IgD-negative memory B cell (primary cell): ENCODE measurements around the gene HCN4. TPM values are rescaled to one million over a fixed set of nuclear protein-coding genes. Genes with fewer than 3 reads are reported as not detected.

ENCODE experiments used
- H3K27ac Mint-ChIP-seq, 3 donors: one replicate each; pipeline ENCODE4 v1.8.0; 2020 to 2022; ENCODE audit warnings: mild to moderate bottlenecking in 3 of 3, mixed read lengths in 3 of 3, moderate library complexity in 1 of 3
- H3K27me3 Mint-ChIP-seq: one replicate; pipeline ENCODE4 v1.8.0; 2021; ENCODE audit warnings: mixed read lengths
- H3K36me3 Mint-ChIP-seq: one replicate; pipeline ENCODE4 v1.8.0; 2020; ENCODE audit warnings: mild to moderate bottlenecking, mixed read lengths
- H3K4me1 Mint-ChIP-seq, 3 donors: one replicate each; pipeline ENCODE4 v1.8.0; 2020 to 2022; ENCODE audit warnings: mixed read lengths in 3 of 3, mild to moderate bottlenecking in 1 of 3
- H3K4me3 Mint-ChIP-seq, 4 donors: one replicate each; pipeline ENCODE4 v1.8.0; 2020 to 2022; ENCODE audit warnings: mild to moderate bottlenecking in 4 of 4, mixed read lengths in 4 of 4, moderate library complexity in 3 of 4
- H3K9me3 Mint-ChIP-seq, 3 donors: one replicate each; pipeline ENCODE4 v1.8.0; 2020 to 2021; ENCODE audit warnings: mixed read lengths in 3 of 3, mild to moderate bottlenecking in 1 of 3
- polyA plus RNA-seq: library from polyadenylated mRNA; unstranded; fragments of 300-500 nt; fragmentation: Illumina TruSeq; gene quantifications from one replicate; pipeline ENCODE4 v1.2.3, GENCODE V29; 2021

Gene HCN4
- polyA plus RNA-seq, 1 donor from 2014 or later: not detected

DNA sequence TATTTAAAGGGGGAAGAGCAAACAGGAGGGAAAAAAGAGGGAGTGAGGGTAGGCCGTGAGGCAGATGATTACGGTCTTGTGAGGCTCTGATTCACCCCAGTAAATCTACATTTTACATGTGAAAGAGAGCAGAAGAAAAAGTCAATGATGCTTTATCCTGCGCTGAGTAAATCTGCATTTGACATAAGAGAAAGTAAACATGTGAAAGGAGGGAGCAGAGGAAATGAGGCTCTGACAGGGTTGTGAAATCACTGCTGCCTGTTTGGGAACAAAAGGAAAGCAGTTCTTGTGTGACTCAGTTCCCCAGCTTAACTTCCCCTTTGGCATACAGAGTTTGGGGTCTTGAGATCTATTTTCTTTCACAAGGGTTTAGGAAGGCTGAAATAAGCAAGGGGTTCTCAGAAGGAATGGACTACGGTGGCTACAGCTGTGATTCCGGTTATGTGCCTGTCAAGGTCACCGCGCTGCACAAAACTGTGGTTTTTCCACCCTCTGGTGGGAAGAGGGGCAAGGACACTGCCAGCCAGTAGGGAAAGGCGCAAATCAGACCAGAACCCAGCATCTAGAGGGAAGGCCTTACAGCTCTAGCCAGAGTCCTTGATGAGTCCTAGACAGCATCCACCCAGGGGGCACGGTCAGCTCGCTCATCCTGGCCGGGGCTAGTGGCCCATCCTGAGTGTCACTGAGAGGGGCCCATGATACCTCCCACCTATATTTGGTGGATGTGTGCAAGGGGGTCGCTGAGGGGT is 18.9 kb upstream of the HCN4 start:
- Mint-ChIP-seq H3K36me3 (no peaks in the 10 kb centered on the region), H3K27me3 (peaks cover 7% of the 10 kb centered on the region), H3K4me1 (no peaks in the 10 kb centered on the region), H3K9me3 (peaks cover 0 to 6% (median 0%) of the 10 kb centered on the region in 3 donors), H3K27ac (peak overlapping the region in 1 of 3 donors; percentile 50), H3K4me3 (no peak overlapping the region)

DNA sequence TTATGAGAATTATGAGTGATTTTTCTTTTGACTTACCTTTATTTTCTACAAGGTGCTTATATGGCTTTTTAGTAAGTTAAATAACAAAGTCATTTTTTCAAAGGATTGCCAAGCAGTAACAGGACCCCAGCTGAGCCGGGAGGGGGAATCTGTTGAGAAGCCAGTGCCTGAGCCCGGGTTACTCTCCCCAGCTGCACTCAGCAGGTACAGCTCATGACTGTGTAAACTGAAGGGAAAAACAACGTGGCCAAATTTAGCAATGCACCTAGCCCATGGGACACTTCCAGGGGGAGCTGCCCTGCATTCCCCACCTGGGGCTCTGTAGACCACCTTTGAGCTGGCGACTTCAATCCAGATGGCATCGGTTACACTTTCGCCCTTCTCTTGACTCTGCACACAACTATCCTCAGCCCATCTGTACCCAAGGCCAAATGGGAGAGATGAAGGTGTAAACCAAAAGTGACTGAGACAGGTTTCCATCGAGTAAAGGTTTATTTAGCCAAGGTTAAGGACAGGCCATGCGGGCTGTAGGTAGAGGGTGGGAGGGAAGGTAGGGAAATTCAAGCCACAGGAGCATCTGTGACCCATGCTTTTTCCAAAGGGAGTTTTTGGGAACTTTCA is 18.2 kb upstream of the HCN4 start:
- H3K4me3 Mint-ChIP-seq: no peak overlapping the region
- no peaks in the 10 kb centered on the region for H3K4me1 Mint-ChIP-seq
- H3K9me3 Mint-ChIP-seq: peaks cover 0 to 6% (median 0%) of the 10 kb centered on the region in 3 donors
- H3K36me3 Mint-ChIP-seq: no peaks in the 10 kb centered on the region
- peaks cover 7% of the 10 kb centered on the region for H3K27me3 Mint-ChIP-seq
- H3K27ac Mint-ChIP-seq: peak overlapping the region in 1 of 3 donors; percentile 50

DNA sequence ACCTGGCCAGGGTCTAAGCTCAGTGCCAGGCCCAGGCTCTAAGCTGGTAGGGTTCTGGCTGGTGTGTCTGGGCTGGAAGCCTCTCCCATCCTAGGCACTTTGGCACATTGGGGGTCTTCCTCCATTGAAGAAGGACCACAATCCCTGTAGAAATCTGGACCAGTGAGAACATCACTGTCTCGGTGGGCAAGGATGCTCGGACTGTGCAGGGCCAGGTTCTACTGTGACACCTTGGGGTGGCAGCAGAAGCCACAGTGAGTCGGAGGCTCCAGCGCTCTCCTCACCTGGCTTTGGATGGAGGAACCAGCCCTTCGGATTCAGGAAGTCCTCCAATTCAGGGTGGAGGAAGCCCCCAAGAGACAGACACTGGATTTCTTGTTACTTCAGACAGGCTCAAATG is 17.5 kb upstream of the HCN4 start:
- Mint-ChIP-seq H3K27me3 (peaks cover 12% of the 10 kb centered on the region), H3K9me3 (peaks cover 0 to 13% (median 6%) of the 10 kb centered on the region in 3 donors), H3K36me3 (no peaks in the 10 kb centered on the region), H3K4me3 (no peak overlapping the region), H3K27ac (no peak overlapping the region), H3K4me1 (no peaks in the 10 kb centered on the region)

DNA sequence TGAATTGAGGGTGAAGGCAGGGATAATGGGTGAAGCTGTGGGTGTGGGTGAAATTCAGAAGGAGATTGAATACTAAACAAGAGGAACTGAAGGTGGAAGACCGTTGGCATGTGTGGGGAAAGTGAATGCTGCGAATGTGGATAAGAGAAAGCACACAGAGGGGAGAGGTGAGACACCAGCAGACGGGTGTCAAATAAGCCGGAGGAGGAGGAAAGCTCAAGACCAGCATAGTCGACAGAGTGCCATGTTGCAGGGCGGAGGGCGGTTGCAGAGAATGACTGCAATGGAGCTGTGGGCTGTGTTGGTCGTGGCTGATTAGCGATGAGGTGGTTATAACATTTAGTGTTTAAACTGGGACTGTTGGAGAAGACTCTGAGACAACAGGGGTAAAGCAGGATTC is 16.4 kb upstream of the HCN4 start:
- Mint-ChIP-seq H3K36me3 (peaks cover 3% of the 10 kb centered on the region), H3K4me1 (no peaks in the 10 kb centered on the region), H3K27ac (no peak overlapping the region), H3K4me3 (no peak overlapping the region), H3K9me3 (peaks cover 3 to 22% (median 11%) of the 10 kb centered on the region in 3 donors), H3K27me3 (peaks cover 13% of the 10 kb centered on the region)

DNA sequence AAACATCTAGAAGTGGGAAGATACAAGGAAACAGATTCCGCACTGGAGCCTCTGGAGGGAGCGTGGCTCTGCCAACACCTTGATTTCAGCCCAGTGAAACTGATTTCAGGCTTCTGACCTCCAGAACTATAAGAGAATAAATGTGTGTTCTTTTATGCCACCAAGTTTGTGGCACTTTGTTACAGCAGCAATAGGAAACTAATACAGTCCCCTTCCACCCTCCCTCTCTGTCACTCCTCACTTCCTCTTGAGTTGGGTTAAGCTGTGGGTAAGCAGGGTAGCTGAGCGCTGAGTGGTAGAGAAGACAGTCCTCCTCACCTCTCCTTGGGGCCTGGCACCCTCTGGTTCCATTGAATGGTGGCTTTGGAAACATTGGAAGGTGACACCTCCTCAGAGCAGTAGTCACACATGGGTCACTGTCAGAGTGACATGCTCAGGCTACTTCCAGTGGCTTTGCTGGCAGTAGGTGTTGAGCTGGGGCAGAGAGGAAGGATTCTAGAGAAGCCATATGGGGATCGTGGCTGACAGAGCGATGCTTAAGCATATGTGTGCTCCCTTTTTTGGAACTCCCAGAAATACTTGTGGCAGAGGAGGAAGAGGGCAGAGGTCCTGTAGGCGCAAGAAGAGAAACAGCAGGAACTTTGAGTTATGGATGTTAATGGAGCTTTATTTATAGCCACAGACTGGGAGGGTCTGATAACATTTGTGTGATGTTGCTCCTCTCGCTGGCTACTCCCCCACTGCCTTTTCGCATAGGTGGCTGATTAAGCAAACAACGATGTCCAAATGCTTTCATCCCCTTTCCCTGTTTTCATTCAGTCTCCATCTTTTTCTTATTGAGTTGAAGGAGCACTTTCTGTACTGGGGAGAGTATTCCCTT is 14.8 kb upstream of the HCN4 start:
- Mint-ChIP-seq H3K36me3 (peaks cover 3% of the 10 kb centered on the region), H3K27ac (no peak overlapping the region), H3K4me3 (no peak overlapping the region), H3K27me3 (peaks cover 11% of the 10 kb centered on the region), H3K9me3 (peaks cover 3 to 22% (median 11%) of the 10 kb centered on the region in 3 donors), H3K4me1 (no peaks in the 10 kb centered on the region)

DNA sequence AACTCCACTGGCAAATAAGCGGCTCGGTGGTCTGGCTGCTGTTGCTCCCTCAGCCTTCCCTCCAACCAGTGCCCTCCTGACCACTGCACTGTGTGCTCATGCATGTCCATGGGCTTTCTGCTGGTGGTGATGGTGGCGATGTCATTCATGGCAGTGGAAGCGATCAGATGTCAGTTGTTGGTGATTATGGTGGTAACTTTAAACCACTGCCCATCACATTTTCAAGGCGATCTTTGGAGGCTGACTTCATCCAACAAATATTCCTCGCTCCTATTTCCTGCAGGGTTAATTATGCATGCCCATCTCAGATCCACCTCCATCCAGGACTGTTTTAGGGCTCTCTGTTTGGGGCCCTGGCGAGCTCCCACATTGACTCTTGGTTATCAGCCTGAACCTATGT is 13.4 kb upstream of the HCN4 start:
- peaks cover 9% of the 10 kb centered on the region for H3K27me3 Mint-ChIP-seq
- no peaks in the 10 kb centered on the region for H3K4me1 Mint-ChIP-seq
- peaks cover 3 to 22% (median 11%) of the 10 kb centered on the region in 3 donors for H3K9me3 Mint-ChIP-seq
- no peak overlapping the region for H3K4me3 Mint-ChIP-seq
- no peak overlapping the region for H3K27ac Mint-ChIP-seq
- H3K36me3 Mint-ChIP-seq: peaks cover 3% of the 10 kb centered on the region

DNA sequence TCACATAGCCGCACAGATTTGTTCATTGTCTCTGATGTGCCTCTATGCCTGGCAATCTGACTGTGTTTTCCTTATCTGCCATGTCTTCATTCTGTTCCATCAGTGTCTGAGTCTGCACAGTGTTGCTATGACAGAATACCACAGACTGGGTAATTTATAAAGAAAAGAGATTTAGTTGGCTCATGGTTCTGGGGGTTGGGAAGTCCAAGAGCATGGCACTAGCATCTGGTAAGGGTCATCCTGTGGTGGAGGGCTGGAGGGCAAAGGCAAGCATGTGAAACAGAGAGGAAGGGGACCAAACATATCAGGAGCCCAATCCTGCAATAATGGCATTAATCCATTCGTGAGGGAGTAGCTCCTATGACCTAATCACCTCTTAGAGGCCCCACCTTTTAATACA is 11.9 kb upstream of the HCN4 start:
- Mint-ChIP-seq H3K9me3 (peaks cover 3 to 22% (median 13%) of the 10 kb centered on the region in 3 donors), H3K27me3 (peaks cover 7% of the 10 kb centered on the region), H3K4me3 (no peak overlapping the region), H3K4me1 (no peaks in the 10 kb centered on the region), H3K36me3 (peaks cover 3% of the 10 kb centered on the region), H3K27ac (no peak overlapping the region)

DNA sequence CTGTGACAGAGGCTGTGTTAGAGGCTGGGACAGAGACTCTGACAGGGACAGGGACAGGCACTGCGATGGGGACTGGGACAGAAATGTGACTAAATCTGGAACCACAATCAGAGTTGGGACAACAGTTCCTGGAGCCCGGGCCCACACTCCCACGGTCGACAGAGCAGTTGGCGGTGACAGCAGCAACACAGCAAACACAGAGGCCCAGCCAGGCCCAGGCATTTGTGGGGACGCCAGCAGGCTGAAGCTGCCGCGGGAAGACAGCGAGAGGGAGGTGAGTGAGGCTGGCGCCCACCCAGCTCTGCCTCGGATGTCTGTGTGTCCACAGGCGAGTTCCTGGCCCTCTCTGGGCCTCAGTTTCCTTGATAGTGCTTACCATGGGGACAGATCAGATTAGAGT is 9.3 kb upstream of the HCN4 start:
- peaks cover 3% of the 10 kb centered on the region for H3K36me3 Mint-ChIP-seq

DNA sequence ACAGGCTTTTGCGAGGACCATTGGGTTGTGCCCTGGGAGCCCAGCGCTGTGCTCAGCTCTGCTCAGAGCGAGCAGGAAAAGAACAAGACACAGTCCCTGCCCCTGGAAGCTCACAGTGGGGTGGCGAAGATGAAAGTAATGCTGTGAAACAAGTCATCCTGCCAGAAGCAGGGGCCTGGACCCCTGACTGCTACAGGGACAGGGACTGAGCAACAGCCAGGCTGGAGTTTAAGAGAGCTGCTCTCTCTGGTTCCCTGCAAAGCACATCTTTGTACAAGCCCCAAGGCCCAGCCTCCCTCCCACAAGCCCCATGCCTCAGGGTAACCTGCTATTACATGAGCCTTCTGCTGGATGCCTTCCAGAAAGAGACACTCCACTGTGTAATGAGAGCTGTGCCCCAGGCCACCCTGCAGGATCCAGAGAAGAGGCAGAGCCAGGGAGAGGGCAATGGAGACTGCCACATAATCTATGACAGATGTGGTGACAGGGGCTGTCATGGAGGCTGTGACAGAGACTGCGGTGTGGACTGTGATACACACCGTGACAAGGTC is 7.1 kb upstream of the HCN4 start:
- Mint-ChIP-seq H3K4me1 (no peaks in the 10 kb centered on the region), H3K9me3 (peaks cover 3 to 6% (median 6%) of the 10 kb centered on the region in 3 donors), H3K4me3 (peak overlapping the region in 1 of 4 donors; percentile 37), H3K27ac (peak overlapping the region in 1 of 3 donors; percentile 81), H3K36me3 (no peaks in the 10 kb centered on the region), H3K27me3 (peaks cover 7% of the 10 kb centered on the region)

More for the DNA sequence above, 9.3 kb upstream of the HCN4 start:
- Mint-ChIP-seq H3K27me3 (peaks cover 5% of the 10 kb centered on the region), H3K4me3 (no peak overlapping the region), H3K9me3 (peaks cover 3 to 18% (median 14%) of the 10 kb centered on the region in 3 donors), H3K4me1 (no peaks in the 10 kb centered on the region), H3K27ac (no peak overlapping the region)

DNA sequence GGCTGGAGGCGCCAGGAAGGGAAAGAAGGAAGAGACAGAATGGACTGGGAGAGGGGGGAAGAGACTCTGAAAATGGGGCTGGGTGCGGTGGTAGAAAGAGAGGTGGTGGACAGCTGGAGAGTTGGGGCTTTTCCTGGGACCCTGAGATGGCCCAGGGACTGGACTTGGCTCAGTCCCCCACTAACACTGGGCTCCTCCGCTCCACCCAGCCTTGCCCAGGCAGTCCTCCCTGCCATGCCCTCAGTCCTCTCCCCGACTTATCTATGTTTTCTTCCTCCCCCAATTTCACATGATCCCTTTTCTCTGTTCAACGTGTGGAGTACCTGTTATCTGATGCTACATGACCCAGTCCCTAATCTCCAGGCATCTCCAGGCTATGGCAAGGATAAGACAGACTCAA is 6.3 kb upstream of the HCN4 start:
- Mint-ChIP-seq H3K27ac (peak overlapping the region in 1 of 3 donors; percentile 15), H3K4me1 (no peaks in the 10 kb centered on the region), H3K9me3 (peaks cover 0 to 3% (median 0%) of the 10 kb centered on the region in 3 donors), H3K36me3 (no peaks in the 10 kb centered on the region), H3K4me3 (no peak overlapping the region), H3K27me3 (peaks cover 14% of the 10 kb centered on the region)

DNA sequence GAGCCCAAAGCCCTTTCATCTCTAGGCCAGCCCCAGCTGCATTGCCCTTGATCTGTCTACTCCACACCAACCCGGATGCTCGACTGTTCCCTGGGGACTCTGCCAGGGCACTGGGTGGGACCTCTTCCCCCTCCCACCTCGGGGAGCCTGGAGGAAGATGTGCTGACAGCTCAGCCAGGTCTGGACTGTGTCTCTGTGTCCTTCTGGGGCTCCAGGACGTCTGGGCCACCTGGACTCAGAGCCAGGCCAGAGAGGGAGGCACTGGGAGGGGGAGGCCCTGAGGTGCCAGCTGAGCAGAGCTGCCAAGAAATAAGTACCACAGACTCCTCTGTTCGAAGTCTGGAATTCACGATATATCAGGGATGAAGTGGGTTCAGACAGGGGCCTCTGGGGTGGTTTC is 5.8 kb upstream of the HCN4 start:
- Mint-ChIP-seq H3K27ac (no peak overlapping the region), H3K36me3 (no peaks in the 10 kb centered on the region), H3K9me3 (peaks cover 0 to 3% (median 0%) of the 10 kb centered on the region in 3 donors), H3K27me3 (peaks cover 14% of the 10 kb centered on the region), H3K4me3 (no peak overlapping the region), H3K4me1 (no peaks in the 10 kb centered on the region)

DNA sequence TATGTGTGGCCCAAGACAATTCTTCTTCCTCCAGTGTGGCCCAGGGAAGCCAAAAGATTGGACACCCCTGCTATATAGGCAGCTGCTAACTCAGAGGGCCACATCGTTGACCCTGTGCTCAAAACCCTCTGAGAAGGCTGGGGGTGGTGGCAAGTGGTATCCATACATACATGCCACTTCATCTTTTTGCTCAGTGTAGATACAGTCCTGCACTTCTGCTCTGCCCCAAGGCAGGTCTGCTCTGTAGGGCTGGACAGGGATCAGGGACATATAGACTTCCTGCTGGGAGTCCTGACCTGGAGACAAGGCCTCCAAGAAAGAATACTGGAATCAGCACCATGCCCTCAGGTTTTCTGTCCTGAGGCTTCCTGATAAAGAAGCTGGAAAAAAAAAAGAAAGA is 4.5 kb upstream of the HCN4 start:
- Mint-ChIP-seq H3K36me3 (no peaks in the 10 kb centered on the region), H3K4me1 (no peaks in the 10 kb centered on the region), H3K9me3 (peaks cover 0 to 3% (median 0%) of the 10 kb centered on the region in 3 donors), H3K4me3 (no peak overlapping the region), H3K27me3 (peaks cover 14% of the 10 kb centered on the region), H3K27ac (no peak overlapping the region)

DNA sequence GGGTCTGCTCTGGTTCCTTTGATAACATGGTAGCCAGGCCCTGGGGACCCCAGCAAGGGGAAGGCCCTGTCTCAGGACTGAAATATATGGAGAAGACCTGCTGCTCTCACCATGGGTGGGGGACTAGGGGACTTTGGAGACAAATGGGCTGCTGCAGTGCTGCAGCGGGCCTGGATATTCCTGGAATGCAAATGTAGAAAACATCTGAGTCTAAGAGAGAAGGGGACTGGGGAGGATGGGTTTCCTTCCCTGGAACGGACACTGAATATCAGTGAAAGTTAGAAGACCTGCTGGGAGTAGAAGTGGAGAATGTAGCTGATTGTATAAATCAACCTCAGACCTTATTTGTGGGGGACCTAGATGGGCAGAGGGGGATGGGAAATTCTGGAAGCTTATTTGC is 3.1 kb upstream of the HCN4 start:
- peaks cover 0 to 3% (median 0%) of the 10 kb centered on the region in 3 donors for H3K9me3 Mint-ChIP-seq
- H3K27me3 Mint-ChIP-seq: peaks cover 18% of the 10 kb centered on the region
- H3K4me1 Mint-ChIP-seq: peaks cover 0 to 2% (median 0%) of the 10 kb centered on the region in 3 donors
- H3K4me3 Mint-ChIP-seq: no peak overlapping the region
- no peaks in the 10 kb centered on the region for H3K36me3 Mint-ChIP-seq
- no peak overlapping the region for H3K27ac Mint-ChIP-seq

DNA sequence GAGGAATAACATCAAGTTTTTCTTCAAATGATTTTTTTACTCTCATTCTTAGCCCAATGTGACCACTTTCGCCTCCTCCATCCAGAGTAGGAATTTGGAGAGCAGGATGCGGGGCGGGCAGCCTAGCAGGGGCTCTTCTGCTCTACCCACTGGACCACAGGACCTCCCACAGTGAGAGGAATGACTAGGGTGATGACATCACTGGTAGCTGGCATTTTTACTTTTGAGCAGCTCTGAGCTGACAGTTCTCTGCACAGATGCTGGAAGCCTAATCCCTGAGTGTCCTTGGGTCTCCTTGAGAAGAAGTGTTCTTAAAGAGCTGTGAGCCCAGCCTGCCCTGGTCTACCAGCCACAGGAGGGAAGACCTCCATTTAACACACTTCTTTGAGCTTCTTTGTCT is 1.4 kb upstream of the HCN4 start:
- H3K27me3 Mint-ChIP-seq: peaks cover 29% of the 10 kb centered on the region

More for the DNA sequence above, 1.4 kb upstream of the HCN4 start:
- Mint-ChIP-seq H3K4me1 (peaks cover 0 to 2% (median 0%) of the 10 kb centered on the region in 3 donors), H3K4me3 (no peak overlapping the region), H3K9me3 (peaks cover 0 to 1% (median 0%) of the 10 kb centered on the region in 3 donors), H3K36me3 (no peaks in the 10 kb centered on the region), H3K27ac (no peak overlapping the region)
